HG03354 (cell line): ENCODE results near the gene C1orf50.
"Not testable (repeated sequence)": the region's sequence is repeated elsewhere in the genome, so short reads cannot be mapped to it uniquely, and the experiment has no call there.

Source experiments
- ATAC-seq: cut with Tn5 transposase; IDR thresholded peaks from one replicate; pipeline ENCODE4 v1.9.1; 2021; ENCODE audit warnings: mild to moderate bottlenecking; ENCODE audit not compliant: unreplicated experiment, poor library complexity, severe bottlenecking

The C1orf50 gene

GRCh38 chr1:42786097-42786496, 19.0 kb downstream of the C1orf50 start:
- ATAC-seq, result no peak

- ATAC-seq, result no peak
Measured at GRCh38 chr1:42788021-42788420, 21.0 kb downstream of the C1orf50 start.

GRCh38 chr1:42793824-42794223, 26.8 kb downstream of the C1orf50 start:
- ATAC-seq, result no peak

GRCh38 chr1:42797414-42797813, 30.4 kb downstream of the C1orf50 start:
- no peak for ATAC-seq

- no peak for ATAC-seq
Measured at GRCh38 chr1:42797979-42798378, 30.9 kb downstream of the C1orf50 start.

- no peak for ATAC-seq
Measured at GRCh38 chr1:42801832-42802473, 34.9 kb downstream of the C1orf50 start.

GRCh38 chr1:42806171-42806570, 39.1 kb downstream of the C1orf50 start:
- no peak for ATAC-seq

GRCh38 chr1:42806593-42806992, 39.5 kb downstream of the C1orf50 start:
- no peak for ATAC-seq

- no peak for ATAC-seq
Measured at GRCh38 chr1:42807056-42807668, 40.1 kb downstream of the C1orf50 start.

GRCh38 chr1:42814815-42815214, 47.8 kb downstream of the C1orf50 start:
- not testable (repeated sequence) for ATAC-seq

GRCh38 chr1:42815941-42816584, 49.0 kb downstream of the C1orf50 start:
- peak; percentile 8 for ATAC-seq

- peak; percentile 83 for ATAC-seq
Measured at GRCh38 chr1:42816585-42817439, 49.8 kb downstream of the C1orf50 start, which contains the start of the genes ERMAP and SVBP. TSS of gene ERMAP (plus strand) at chr1:42817122. CDS start at chr1:42830449, 13,327 bp downstream. TSS of gene SVBP (minus strand) at chr1:42817397. CDS start at chr1:42816544, 853 bp downstream.

GRCh38 chr1:42817440-42817767, 50.4 kb downstream of the C1orf50 start:
- no peak for ATAC-seq

- ATAC-seq, result no peak
Measured at GRCh38 chr1:42817976-42818375, 50.9 kb downstream of the C1orf50 start.

GRCh38 chr1:42820813-42821212, 53.8 kb downstream of the C1orf50 start:
- ATAC-seq, result no peak

GRCh38 chr1:42821690-42822089, 54.6 kb downstream of the C1orf50 start:
- no peak for ATAC-seq

GRCh38 chr1:42822800-42823392, 55.8 kb downstream of the C1orf50 start:
- ATAC-seq, result no peak

- no peak for ATAC-seq
Measured at GRCh38 chr1:42824481-42825035, 57.5 kb downstream of the C1orf50 start.

GRCh38 chr1:42825036-42825851, 58.2 kb downstream of the C1orf50 start:
- ATAC-seq, result no peak
